ENCODE data around the gene ZC3HAV1. TPM values are rescaled to one million over a fixed set of nuclear protein-coding genes. Genes with fewer than 3 reads are reported as not detected.

The ZC3HAV1 gene
- total RNA-seq, 1 donor from 2014 or later, result 20.7 TPM

DNA sequence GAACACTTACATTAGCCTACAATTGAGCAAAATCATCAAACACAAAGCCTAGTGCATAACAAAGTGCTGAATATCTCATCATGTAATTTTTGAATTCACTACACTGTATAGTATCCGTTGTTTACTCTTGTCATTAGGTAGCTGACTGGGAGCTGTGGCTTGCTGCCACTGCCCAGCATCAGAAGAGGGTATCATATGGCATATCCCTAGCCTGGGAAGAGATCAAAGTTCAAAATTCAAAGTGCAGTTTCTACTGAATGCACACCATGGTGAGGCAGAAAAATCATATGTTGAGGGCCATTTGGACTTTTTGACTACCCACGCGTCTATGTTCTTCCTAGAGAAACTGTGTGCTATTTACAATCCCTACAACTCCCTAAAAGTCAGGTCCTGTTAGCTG is 7.5 kb upstream of the ZC3HAV1 start:
- no peak for DNase-seq (ENCODE audit: extremely low spot score, unreplicated experiment)
- Mint-ChIP-seq H3K36me3 (no peaks in the 10 kb centered on the region), H3K27me3 (peaks cover 23% of the 10 kb centered on the region), H3K9me3 (no peaks in the 10 kb centered on the region), H3K4me1 (ENCODE audit: unreplicated experiment) (peaks cover 4% of the 10 kb centered on the region), H3K27ac (peak overlapping the region; percentile 23), H3K4me3 (no peak overlapping the region)
- TF ChIP-seq, protein P1, sequence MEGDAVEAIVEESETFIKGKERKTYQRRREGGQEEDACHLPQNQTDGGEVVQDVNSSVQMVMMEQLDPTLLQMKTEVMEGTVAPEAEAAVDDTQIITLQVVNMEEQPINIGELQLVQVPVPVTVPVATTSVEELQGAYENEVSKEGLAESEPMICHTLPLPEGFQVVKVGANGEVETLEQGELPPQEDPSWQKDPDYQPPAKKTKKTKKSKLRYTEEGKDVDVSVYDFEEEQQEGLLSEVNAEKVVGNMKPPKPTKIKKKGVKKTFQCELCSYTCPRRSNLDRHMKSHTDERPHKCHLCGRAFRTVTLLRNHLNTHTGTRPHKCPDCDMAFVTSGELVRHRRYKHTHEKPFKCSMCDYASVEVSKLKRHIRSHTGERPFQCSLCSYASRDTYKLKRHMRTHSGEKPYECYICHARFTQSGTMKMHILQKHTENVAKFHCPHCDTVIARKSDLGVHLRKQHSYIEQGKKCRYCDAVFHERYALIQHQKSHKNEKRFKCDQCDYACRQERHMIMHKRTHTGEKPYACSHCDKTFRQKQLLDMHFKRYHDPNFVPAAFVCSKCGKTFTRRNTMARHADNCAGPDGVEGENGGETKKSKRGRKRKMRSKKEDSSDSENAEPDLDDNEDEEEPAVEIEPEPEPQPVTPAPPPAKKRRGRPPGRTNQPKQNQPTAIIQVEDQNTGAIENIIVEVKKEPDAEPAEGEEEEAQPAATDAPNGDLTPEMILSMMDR (conservative IDR thresholded peaks at IDR 0.05), result no peak

GRCh38 chr7:139115104-139115503 is 5.6 kb upstream of the ZC3HAV1 start:
- Mint-ChIP-seq H3K9me3 (no peaks in the 10 kb centered on the region), H3K27ac (no peak overlapping the region), H3K27me3 (peaks cover 35% of the 10 kb centered on the region), H3K36me3 (no peaks in the 10 kb centered on the region), H3K4me1 (ENCODE audit: unreplicated experiment) (peaks cover 5% of the 10 kb centered on the region), H3K4me3 (no peak overlapping the region)
- TF ChIP-seq, protein P1 (conservative IDR thresholded peaks at IDR 0.05), result no peak
- DNase-seq (ENCODE audit: extremely low spot score, unreplicated experiment), result no peak

DNA sequence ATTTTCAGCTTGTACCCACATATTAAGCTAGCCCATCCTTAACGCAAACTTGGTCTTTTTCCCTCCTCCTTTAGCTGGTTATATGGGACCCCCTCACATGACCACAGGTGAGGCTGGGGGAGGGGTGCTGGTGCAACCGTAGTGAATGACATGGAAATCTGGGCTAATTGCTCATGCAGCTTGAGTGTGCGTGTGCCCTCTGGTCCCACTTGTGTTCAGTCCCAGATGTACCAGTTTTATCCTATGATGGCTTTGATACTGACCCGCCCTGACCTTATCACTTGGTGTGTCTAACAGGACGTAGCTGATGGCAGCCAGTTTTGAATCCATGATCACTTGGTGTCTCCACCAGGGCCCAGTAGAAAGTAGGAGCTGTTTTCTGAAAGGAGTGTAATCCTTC is 5.1 kb upstream of the ZC3HAV1 start:
- TF ChIP-seq, protein P1 (conservative IDR thresholded peaks at IDR 0.05), result no peak
- H3K4me3 Mint-ChIP-seq, result no peak overlapping the region
- peaks cover 10% of the 10 kb centered on the region for H3K4me1 Mint-ChIP-seq (ENCODE audit: unreplicated experiment)
- H3K9me3 Mint-ChIP-seq, result no peaks in the 10 kb centered on the region
- no peak for DNase-seq (ENCODE audit: extremely low spot score, unreplicated experiment)
- no peaks in the 10 kb centered on the region for H3K36me3 Mint-ChIP-seq
- H3K27ac Mint-ChIP-seq, result no peak overlapping the region
- peaks cover 40% of the 10 kb centered on the region for H3K27me3 Mint-ChIP-seq

GRCh38 chr7:139114018-139114417 is 4.5 kb upstream of the ZC3HAV1 start:
- Mint-ChIP-seq H3K27ac (no peak overlapping the region), H3K4me3 (no peak overlapping the region)
- TF ChIP-seq, protein P1 (conservative IDR thresholded peaks at IDR 0.05), result no peak

GRCh38 chr7:139112741-139113250 is 3.3 kb upstream of the ZC3HAV1 start:
- Mint-ChIP-seq H3K36me3 (no peaks in the 10 kb centered on the region), H3K4me3 (no peak overlapping the region), H3K4me1 (ENCODE audit: unreplicated experiment) (peaks cover 9% of the 10 kb centered on the region), H3K27ac (no peak overlapping the region), H3K27me3 (peaks cover 46% of the 10 kb centered on the region), H3K9me3 (no peaks in the 10 kb centered on the region)
- DNase-seq (ENCODE audit: extremely low spot score, unreplicated experiment), result no peak
- TF ChIP-seq, protein P1 (conservative IDR thresholded peaks at IDR 0.05), result no peak

More at GRCh38 chr7:139114018-139114417, 4.5 kb upstream of the ZC3HAV1 start:
- Mint-ChIP-seq H3K27me3 (peaks cover 43% of the 10 kb centered on the region), H3K4me1 (ENCODE audit: unreplicated experiment) (peaks cover 11% of the 10 kb centered on the region), H3K9me3 (no peaks in the 10 kb centered on the region), H3K36me3 (no peaks in the 10 kb centered on the region)
- DNase-seq (ENCODE audit: extremely low spot score, unreplicated experiment), result no peak

- no peak for DNase-seq (ENCODE audit: extremely low spot score, unreplicated experiment)
- Mint-ChIP-seq H3K4me1 (ENCODE audit: unreplicated experiment) (peaks cover 12% of the 10 kb centered on the region), H3K9me3 (no peaks in the 10 kb centered on the region), H3K27me3 (peaks cover 48% of the 10 kb centered on the region), H3K36me3 (no peaks in the 10 kb centered on the region), H3K27ac (no peak overlapping the region), H3K4me3 (no peak overlapping the region)
- TF ChIP-seq, protein P1 (conservative IDR thresholded peaks at IDR 0.05), result no peak
These were observed 2.8 kb upstream of the ZC3HAV1 start for GRCh38 chr7:139112316-139112715.
